LNCaP clone FGC (cell line): ENCODE data around the gene GRIK3.

Source experiments
- DNase-seq: peaks from one replicate; pipeline ENCODE4 v3.0.0-alpha.2; 2011; ENCODE audit warnings: low read depth
- H3K4me3 ChIP-seq: 2 replicates; pipeline ENCODE4 v1.5.1; 2011; ENCODE audit warnings: mild to moderate bottlenecking, low read depth, low read length, control low read depth
- CTCF ChIP-seq: IDR thresholded peaks from 2 replicates; pipeline ENCODE4 v1.5.1; 2012; ENCODE audit warnings: mild to moderate bottlenecking; ENCODE audit not compliant: control insufficient read depth, insufficient read depth; ENCODE audit errors: extremely low read depth

GRIK3 gene

GRCh38 chr1:37073152-37073853 is 39.0 kb upstream of the GRIK3 start:
- DNase-seq = no peak
- TF ChIP-seq CTCF = no peak
- H3K4me3 ChIP-seq = no peak overlapping the region

GRCh38 chr1:37071829-37072228 is 37.5 kb upstream of the GRIK3 start:
- H3K4me3 ChIP-seq = no peak overlapping the region
- no peak for TF ChIP-seq CTCF
- no peak for DNase-seq

GRCh38 chr1:37070126-37070525 is 35.8 kb upstream of the GRIK3 start:
- TF ChIP-seq CTCF = no peak
- DNase-seq = no peak
- no peak overlapping the region for H3K4me3 ChIP-seq

GRCh38 chr1:37069406-37069805 is 35.1 kb upstream of the GRIK3 start:
- no peak for TF ChIP-seq CTCF
- H3K4me3 ChIP-seq = no peak overlapping the region
- no peak for DNase-seq

GRCh38 chr1:37068897-37069296 is 34.6 kb upstream of the GRIK3 start:
- no peak for DNase-seq
- TF ChIP-seq CTCF = no peak

GRCh38 chr1:37068260-37068659 is 33.9 kb upstream of the GRIK3 start:
- no peak for DNase-seq
- TF ChIP-seq CTCF = no peak
- H3K4me3 ChIP-seq = no peak overlapping the region

More at GRCh38 chr1:37068897-37069296, 34.6 kb upstream of the GRIK3 start:
- no peak overlapping the region for H3K4me3 ChIP-seq

GRCh38 chr1:37064039-37064438 is 29.7 kb upstream of the GRIK3 start:
- DNase-seq = no peak
- no peak for TF ChIP-seq CTCF
- H3K4me3 ChIP-seq = no peak overlapping the region
